ENCODE data around the gene MTF2. TPM values are rescaled to one million over a fixed set of nuclear protein-coding genes. Genes with fewer than 3 reads are reported as not detected.
"Not testable (repeated sequence)": the region's sequence is repeated elsewhere in the genome, so short reads cannot be mapped to it uniquely, and the experiment has no call there.

Gene MTF2
- total and polyA plus RNA-seq, 8 donors: 6.5 to 16.2 (median 8.7) TPM

DNA sequence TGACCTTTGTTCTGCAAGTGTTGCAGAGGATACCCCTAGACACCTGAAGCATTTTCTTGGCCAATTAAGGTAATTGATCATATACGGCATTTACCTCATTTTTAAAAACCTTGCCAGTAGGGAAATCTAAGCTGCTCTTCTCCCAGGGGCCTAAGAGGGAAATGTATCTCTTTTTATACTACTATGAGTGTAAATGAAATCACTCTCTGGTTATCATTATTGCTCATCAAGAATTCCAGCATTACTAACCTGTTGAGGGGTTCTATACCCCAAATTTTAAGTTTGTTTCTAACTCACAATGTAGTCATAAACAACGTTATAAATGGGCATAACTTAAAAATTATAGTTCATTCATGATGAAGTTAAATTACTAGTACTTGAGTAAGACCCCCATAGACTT lies 73.8 kb downstream of the MTF2 start:
- Histone ChIP-seq H3K4me3 (no peak overlapping the region), H3K36me3 (no peaks in the 10 kb centered on the region), H3K27me3 (no peaks in the 10 kb centered on the region), H3K27ac (no peak overlapping the region), H3K4me1 (no peaks in the 10 kb centered on the region), H3K9me3 (no peaks in the 10 kb centered on the region)
- intact Hi-C loops (cut with DNase I): no loop called here
- FAIRE-seq (no peak), DNase-seq (no peak), ATAC-seq (no peak)
- 84 to 92% methylated on average over 2 of the region's 2 CpGs for WGBS, 2 donors
- no peak for TF ChIP-seq CTCF (IDR thresholded peaks at IDR 0.05)

DNA sequence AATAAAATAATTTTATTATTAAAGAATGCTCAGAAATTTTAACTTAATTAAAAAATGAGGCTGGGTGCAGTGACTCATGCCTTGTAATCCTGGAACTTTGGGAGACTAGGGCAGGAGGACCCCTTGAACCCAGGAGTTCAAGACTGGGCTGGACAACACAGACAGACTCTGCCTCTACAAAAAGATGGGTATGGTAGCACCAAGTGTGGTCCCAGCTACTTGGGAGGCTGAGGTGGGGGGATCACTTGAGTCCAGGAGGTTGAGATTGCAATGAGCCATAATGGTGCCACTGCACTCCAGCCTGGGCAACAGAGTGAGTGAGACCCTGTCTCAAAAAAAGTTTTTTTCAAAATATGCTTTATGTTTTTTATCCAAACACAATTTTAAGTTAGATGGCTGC lies 75.8 kb downstream of the MTF2 start:
- no peak overlapping the region for H3K27ac ChIP-seq
- H3K9me3 ChIP-seq: no peaks in the 10 kb centered on the region
- no peaks in the 10 kb centered on the region for H3K4me1 ChIP-seq
- DNase-seq (no peak), FAIRE-seq (no peak), ATAC-seq (no peak)
- intact Hi-C loops (cut with DNase I): no loop called here
- H3K4me3 ChIP-seq: no peak overlapping the region
- peaks cover 0 to 13% (median 4%) of the 10 kb centered on the region in 3 donors for H3K36me3 ChIP-seq
- H3K27me3 ChIP-seq: no peaks in the 10 kb centered on the region
- TF ChIP-seq CTCF (IDR thresholded peaks at IDR 0.05): no peak

GRCh38 chr1:93155335-93155734 lies 76.3 kb downstream of the MTF2 start:
- no peaks in the 10 kb centered on the region for H3K9me3 ChIP-seq
- H3K36me3 ChIP-seq: peaks cover 0 to 13% (median 4%) of the 10 kb centered on the region in 3 donors
- FAIRE-seq (no peak), DNase-seq (no peak), ATAC-seq (no peak)
- no peaks in the 10 kb centered on the region for H3K4me1 ChIP-seq
- intact Hi-C loops (cut with DNase I): no loop called here
- no peak overlapping the region for H3K4me3 ChIP-seq
- no peaks in the 10 kb centered on the region for H3K27me3 ChIP-seq
- no peak for TF ChIP-seq CTCF (IDR thresholded peaks at IDR 0.05)
- 85 to 88% methylated on average over 3 of the region's 3 CpGs for WGBS, 2 donors
- no peak overlapping the region for H3K27ac ChIP-seq

- Histone ChIP-seq H3K27me3 (no peaks in the 10 kb centered on the region), H3K27ac (no peak overlapping the region), H3K4me3 (no peak overlapping the region), H3K4me1 (no peaks in the 10 kb centered on the region), H3K36me3 (peaks cover 0 to 13% (median 4%) of the 10 kb centered on the region in 3 donors), H3K9me3 (no peaks in the 10 kb centered on the region)
- FAIRE-seq: peak; percentile 90
- no peak for ATAC-seq
- TF ChIP-seq CTCF (IDR thresholded peaks at IDR 0.05): no peak
- DNase-seq: no peak
- intact Hi-C loops (cut with DNase I): no loop called here
- WGBS, 2 donors: 86 to 88% methylated on average over 2 of the region's 2 CpGs
These were observed 80.3 kb downstream of the MTF2 start for GRCh38 chr1:93159337-93159736.

- 97 to 99% methylated on average over 8 of the region's 8 CpGs for WGBS, 2 donors
- H3K27ac ChIP-seq; H3K27me3 ChIP-seq; H3K4me1 ChIP-seq; ATAC-seq; DNase-seq; FAIRE-seq; intact Hi-C loops (cut with DNase I); H3K9me3 ChIP-seq; H3K4me3 ChIP-seq: not testable (repeated sequence)
- peaks cover 0 to 10% (median 4%) of the 10 kb centered on the region in 3 donors for H3K36me3 ChIP-seq
These were observed 84.2 kb downstream of the MTF2 start for GRCh38 chr1:93163314-93163713.

DNA sequence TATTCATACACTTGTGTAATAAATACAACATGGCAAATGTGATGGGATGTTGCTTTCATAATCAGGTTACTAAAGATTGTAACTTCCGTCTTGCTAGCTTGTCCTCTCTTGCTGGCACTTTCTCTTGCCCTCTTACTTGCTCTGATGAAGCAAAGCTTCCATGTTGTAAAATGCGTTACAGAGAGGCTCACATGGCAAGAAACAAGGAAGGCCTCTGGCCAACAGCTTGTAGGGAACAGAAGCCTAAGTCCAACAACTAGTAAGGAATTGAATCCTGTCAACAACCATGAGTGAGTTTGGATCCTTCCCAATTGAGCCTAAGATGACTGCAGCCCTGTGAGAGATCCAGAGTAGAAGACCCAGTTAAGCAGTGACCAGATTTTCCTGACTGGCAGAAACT lies 85.7 kb downstream of the MTF2 start:
- FAIRE-seq (no peak), DNase-seq (no peak), ATAC-seq (no peak)
- no peaks in the 10 kb centered on the region for H3K9me3 ChIP-seq
- no peak for TF ChIP-seq CTCF (IDR thresholded peaks at IDR 0.05)
- H3K27ac ChIP-seq: no peak overlapping the region
- no peaks in the 10 kb centered on the region for H3K27me3 ChIP-seq
- no peak overlapping the region for H3K4me3 ChIP-seq
- intact Hi-C loops (cut with DNase I): no loop called here
- no peaks in the 10 kb centered on the region for H3K4me1 ChIP-seq
- WGBS, 2 donors: 92 to 95% methylated on average over 2 of the region's 2 CpGs
- H3K36me3 ChIP-seq: no peaks in the 10 kb centered on the region

DNA sequence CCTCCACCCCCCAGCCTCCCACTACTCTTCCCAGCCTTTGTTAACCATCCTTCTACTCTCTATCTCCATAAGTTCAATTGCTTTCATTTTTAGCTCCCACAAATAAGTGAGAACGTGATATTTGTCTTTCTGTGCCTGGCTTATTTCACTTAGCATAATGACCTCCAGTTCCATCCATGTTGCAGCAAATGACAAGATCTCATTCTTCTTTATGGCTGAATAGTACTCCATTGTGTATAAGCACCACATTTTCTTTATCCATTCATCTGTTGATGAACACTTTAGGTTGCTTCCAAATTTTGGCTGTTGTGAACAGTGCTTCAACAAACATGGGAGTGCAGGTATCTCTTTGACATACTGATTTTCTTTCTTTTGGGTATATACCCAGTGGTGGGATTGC lies 86.8 kb downstream of the MTF2 start:
- DNase-seq; H3K4me3 ChIP-seq; H3K4me1 ChIP-seq; ATAC-seq; H3K27ac ChIP-seq; H3K9me3 ChIP-seq; FAIRE-seq; H3K27me3 ChIP-seq; H3K36me3 ChIP-seq; intact Hi-C loops (cut with DNase I): not testable (repeated sequence)
- WGBS, 2 donors: 92 to 94% methylated on average over 1 of the region's 1 CpG
